Fibroblast of lung (primary cell): ENCODE results near the gene C7. TPM values are rescaled to one million over a fixed set of nuclear protein-coding genes. Genes with fewer than 3 reads are reported as not detected.
A peak's percentile ranks its signal among the peaks of the same experiment; 100 is the strongest.

Source experiments
- DNase-seq, 2 donors: peaks; one replicate each; pipeline versions ENCODE4 v3.0.0 to v3.0.0-alpha.2; 2010; ENCODE audit warnings: low read depth in 2 of 2
- H2AFZ ChIP-seq: 2 replicates; pipeline ENCODE4 v1.5.1; 2012; ENCODE audit warnings: low read length, control low read depth, inconsistent platforms
- H3K27ac ChIP-seq: 2 replicates; pipeline ENCODE4 v1.5.1; 2011; ENCODE audit warnings: low read length, control low read depth; ENCODE audit not compliant: insufficient read depth
- H3K27me3 ChIP-seq: 2 replicates; pipeline ENCODE4 v1.5.1; 2011; ENCODE audit warnings: mild to moderate bottlenecking, low read length; ENCODE audit not compliant: control insufficient read depth, insufficient read depth
- H3K36me3 ChIP-seq: 2 replicates; pipeline ENCODE4 v1.5.1; 2011; ENCODE audit warnings: low read length; ENCODE audit not compliant: control insufficient read depth, insufficient read depth
- H3K4me1 ChIP-seq: 2 replicates; pipeline ENCODE4 v1.5.1; 2011; ENCODE audit warnings: low read length; ENCODE audit not compliant: control insufficient read depth, insufficient read depth; ENCODE audit errors: extremely low read depth
- H3K4me2 ChIP-seq: 2 replicates; pipeline ENCODE4 v1.5.1; 2011; ENCODE audit warnings: low read length, control low read depth; ENCODE audit not compliant: insufficient read depth; ENCODE audit errors: extremely low read depth
- H3K4me3 ChIP-seq, 4 experiments: fragments of 200-600 bp in 1 of 4; sonication (generic) in 1 of 4; replicated peaks in 1 of 4; 2 replicates each; pipeline ENCODE4 v1.5.1; 2011 to 2016; ENCODE audit warnings: low read length in 4 of 4, low read depth in 3 of 4, mild to moderate bottlenecking in 3 of 4, control low read depth in 2 of 4, inconsistent platforms in 1 of 4, mixed read lengths in 1 of 4; ENCODE audit not compliant: insufficient read depth in 1 of 4; ENCODE audit errors: control extremely low read depth in 1 of 4
- H3K79me2 ChIP-seq: 2 replicates; pipeline ENCODE4 v1.5.1; 2012; ENCODE audit warnings: mild to moderate bottlenecking, low read length, inconsistent platforms; ENCODE audit not compliant: control insufficient read depth, insufficient read depth
- H3K9ac ChIP-seq: 2 replicates; pipeline ENCODE4 v1.5.1; 2011; ENCODE audit warnings: mild to moderate bottlenecking, low read length, control low read depth; ENCODE audit not compliant: insufficient read depth
- H3K9me3 ChIP-seq: 2 replicates; pipeline ENCODE4 v1.5.1; 2012; ENCODE audit warnings: low read depth, low read length; ENCODE audit not compliant: control insufficient read depth, insufficient read depth
- H4K20me1 ChIP-seq: 2 replicates; pipeline ENCODE4 v1.5.1; 2011; ENCODE audit warnings: low read length; ENCODE audit not compliant: control insufficient read depth, insufficient read depth; ENCODE audit errors: extremely low read depth
- EZH2 ChIP-seq: IDR thresholded peaks from 2 replicates; pipeline ENCODE4 v1.5.1; 2012; ENCODE audit warnings: low read length, control low read depth, mild to moderate bottlenecking; ENCODE audit errors: missing control alignments
- polyA plus RNA-seq, 2 donors: library from polyadenylated mRNA; depleted of rRNA in 1 of 2; stranded (reverse) in 1 of 2; unstranded in 1 of 2; fragments of >200 nt; gene quantifications; 2 replicates each; pipeline ENCODE4 v1.2.1, GENCODE V29; 2011 to 2012; ENCODE audit warnings: missing spikeins in 1 of 2
- total RNA-seq: library from RNA; depleted of rRNA; stranded (reverse); fragments of >200 nt; gene quantifications from 2 replicates; pipeline ENCODE4 v1.2.1, GENCODE V29; 2014
- TF ChIP-seq, protein P1 (sequence below), 2 donors: IDR thresholded peaks in 1 of 2; conservative IDR thresholded peaks in 1 of 2; 1 replicate in 1 of 2; 2 replicates in 1 of 2; pipeline ENCODE4 v1.5.1; 2011 to 2012; ENCODE audit warnings: low read length in 2 of 2, control low read depth in 1 of 2, inconsistent platforms in 1 of 2, low read depth in 1 of 2, mild to moderate bottlenecking in 1 of 2

C7 gene
- total and polyA plus RNA-seq, 2 donors (not counting 1 experiment from before 2014, with no cell fraction given): under 0.01 to 1.5 TPM

DNA sequence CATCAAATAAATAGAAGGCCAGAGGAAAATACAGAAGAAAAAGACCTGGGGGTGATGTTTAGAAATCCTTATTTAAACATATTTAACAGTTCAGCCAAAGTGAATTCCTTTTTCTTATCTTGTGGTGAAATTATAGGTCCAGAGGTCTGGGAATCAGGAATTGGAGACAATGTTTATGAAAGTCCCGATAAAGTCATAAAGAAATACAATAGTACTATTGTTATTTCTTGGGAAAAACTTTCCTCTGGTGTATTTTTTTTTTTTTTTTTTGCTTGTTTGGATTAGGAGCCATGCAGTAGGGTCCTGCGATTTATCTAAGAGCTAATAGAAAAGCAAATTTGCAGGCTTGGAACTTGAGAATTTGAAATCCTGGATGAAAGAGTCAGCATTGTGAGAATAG, 426 bp downstream of the C7 start:
- Histone ChIP-seq H3K9me3 (no peaks in the 10 kb centered on the region), H3K27ac (no peak overlapping the region), H3K79me2 (no peaks in the 10 kb centered on the region), H3K9ac (no peak overlapping the region), H3K36me3 (no peaks in the 10 kb centered on the region), H3K4me3 (peak overlapping the region in 1 of 4 experiments; percentile 66), H4K20me1 (no peaks in the 10 kb centered on the region), H3K27me3 (no peaks in the 10 kb centered on the region), H3K4me1 (no peaks in the 10 kb centered on the region), H3K4me2 (no peak overlapping the region), H2AFZ (no peak overlapping the region)
- TF ChIP-seq EZH2: no peak
- TF ChIP-seq, protein P1, sequence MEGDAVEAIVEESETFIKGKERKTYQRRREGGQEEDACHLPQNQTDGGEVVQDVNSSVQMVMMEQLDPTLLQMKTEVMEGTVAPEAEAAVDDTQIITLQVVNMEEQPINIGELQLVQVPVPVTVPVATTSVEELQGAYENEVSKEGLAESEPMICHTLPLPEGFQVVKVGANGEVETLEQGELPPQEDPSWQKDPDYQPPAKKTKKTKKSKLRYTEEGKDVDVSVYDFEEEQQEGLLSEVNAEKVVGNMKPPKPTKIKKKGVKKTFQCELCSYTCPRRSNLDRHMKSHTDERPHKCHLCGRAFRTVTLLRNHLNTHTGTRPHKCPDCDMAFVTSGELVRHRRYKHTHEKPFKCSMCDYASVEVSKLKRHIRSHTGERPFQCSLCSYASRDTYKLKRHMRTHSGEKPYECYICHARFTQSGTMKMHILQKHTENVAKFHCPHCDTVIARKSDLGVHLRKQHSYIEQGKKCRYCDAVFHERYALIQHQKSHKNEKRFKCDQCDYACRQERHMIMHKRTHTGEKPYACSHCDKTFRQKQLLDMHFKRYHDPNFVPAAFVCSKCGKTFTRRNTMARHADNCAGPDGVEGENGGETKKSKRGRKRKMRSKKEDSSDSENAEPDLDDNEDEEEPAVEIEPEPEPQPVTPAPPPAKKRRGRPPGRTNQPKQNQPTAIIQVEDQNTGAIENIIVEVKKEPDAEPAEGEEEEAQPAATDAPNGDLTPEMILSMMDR (conservative IDR thresholded peaks at IDR 0.05 in 1 of 2, IDR thresholded peaks at IDR 0.05 in 1 of 2; ENCODE audit: low read depth in 1 of 2, low read length in 2 of 2): no peak
- peak in 1 of 2 donors; percentile 12 for DNase-seq

DNA sequence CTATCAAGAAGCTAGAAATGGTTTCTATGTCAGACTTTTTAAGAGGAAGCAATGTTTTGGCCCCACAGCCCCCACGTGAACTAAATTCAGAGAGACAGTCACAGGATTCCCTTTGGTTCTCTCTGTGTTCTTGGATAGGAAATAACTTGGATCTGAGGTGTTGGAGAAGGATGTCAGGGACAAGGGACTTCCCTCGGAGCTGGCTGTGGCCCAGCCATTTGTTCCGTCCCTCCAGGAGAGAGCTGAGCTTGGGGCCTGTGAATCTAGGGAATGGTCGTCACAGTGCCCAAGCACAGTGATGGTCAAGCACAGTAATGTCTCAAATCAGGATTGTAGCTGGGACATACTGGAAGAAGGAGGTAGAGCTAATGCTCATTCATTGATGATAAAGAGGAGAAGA, 2.0 kb downstream of the C7 start:
- no peak for TF ChIP-seq EZH2
- TF ChIP-seq, protein P1 (conservative IDR thresholded peaks at IDR 0.05 in 1 of 2, IDR thresholded peaks at IDR 0.05 in 1 of 2; ENCODE audit: low read depth in 1 of 2, low read length in 2 of 2): no peak
- DNase-seq: no peak
- H3K9ac ChIP-seq: no peak overlapping the region
- H3K4me2 ChIP-seq: no peak overlapping the region
- no peaks in the 10 kb centered on the region for H3K79me2 ChIP-seq
- no peaks in the 10 kb centered on the region for H3K4me1 ChIP-seq
- no peaks in the 10 kb centered on the region for H3K9me3 ChIP-seq
- no peaks in the 10 kb centered on the region for H3K27me3 ChIP-seq
- H2AFZ ChIP-seq: no peak overlapping the region
- H3K27ac ChIP-seq: no peak overlapping the region
- peak overlapping the region in 1 of 4 experiments; percentile 66 for H3K4me3 ChIP-seq
- H4K20me1 ChIP-seq: no peaks in the 10 kb centered on the region
- H3K36me3 ChIP-seq: no peaks in the 10 kb centered on the region

DNA sequence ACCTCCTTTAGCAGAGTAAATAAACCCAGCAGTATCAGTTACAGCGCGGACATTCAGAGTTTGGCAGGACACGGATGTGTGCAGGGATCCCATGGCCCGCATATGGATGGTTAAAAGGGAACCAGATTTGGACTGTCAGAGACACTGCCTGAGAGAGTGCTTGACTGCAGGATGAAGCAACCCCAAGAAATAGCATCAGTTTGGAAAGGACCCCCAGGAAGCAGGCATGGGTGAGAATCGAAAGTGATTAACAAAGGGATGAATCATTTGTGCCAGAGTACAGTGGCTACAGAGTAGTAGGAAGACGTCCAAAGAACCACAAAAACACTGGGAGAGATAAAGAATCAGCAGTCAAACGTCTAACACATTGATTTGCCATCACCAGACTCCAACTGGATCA, 5.5 kb downstream of the C7 start:
- H3K4me1 ChIP-seq: no peaks in the 10 kb centered on the region
- H4K20me1 ChIP-seq: no peaks in the 10 kb centered on the region
- peak overlapping the region in 1 of 4 experiments; percentile 50 for H3K4me3 ChIP-seq
- no peaks in the 10 kb centered on the region for H3K27me3 ChIP-seq
- peak; percentile 51 to 94 for DNase-seq
- TF ChIP-seq EZH2: no peak
- TF ChIP-seq, protein P1 (conservative IDR thresholded peaks at IDR 0.05 in 1 of 2, IDR thresholded peaks at IDR 0.05 in 1 of 2; ENCODE audit: low read depth in 1 of 2, low read length in 2 of 2): no peak
- H2AFZ ChIP-seq: peak overlapping the region; percentile 32
- peak overlapping the region; percentile 30 for H3K4me2 ChIP-seq
- no peak overlapping the region for H3K9ac ChIP-seq
- H3K27ac ChIP-seq: no peak overlapping the region
- no peaks in the 10 kb centered on the region for H3K9me3 ChIP-seq
- no peaks in the 10 kb centered on the region for H3K36me3 ChIP-seq
- no peaks in the 10 kb centered on the region for H3K79me2 ChIP-seq
